Panc1 (cell line): ENCODE measurements around the gene SH3D19.

Experiments used
- CTCF ChIP-seq: fragments of 450-650 bp; IDR thresholded peaks from 2 replicates; pipeline ENCODE4 v1.5.1; 2017; ENCODE audit warnings: mild to moderate bottlenecking
- POLR2AphosphoS5 ChIP-seq: IDR thresholded peaks from 2 replicates; pipeline ENCODE4 v1.6.1; 2012; ENCODE audit warnings: mild to moderate bottlenecking, low read depth, low read length, moderate library complexity
- REST ChIP-seq, 2 experiments: IDR thresholded peaks; 2 replicates each; pipeline ENCODE4 v1.6.1; 2011 to 2012; ENCODE audit warnings: low read depth in 2 of 2, control low read depth in 1 of 2, low read length in 1 of 2, mild to moderate bottlenecking in 1 of 2, moderate library complexity in 1 of 2; ENCODE audit not compliant: insufficient read depth in 1 of 2

GRCh38 chr4:151318307-151319006, 6.9 kb downstream of the SH3D19 start:
- TF ChIP-seq POLR2AphosphoS5 (no peak), CTCF (no peak), REST (IDR thresholded peaks at IDR 0.05; ENCODE audit: insufficient read depth in 1 of 2, low read depth in 2 of 2, low read length in 1 of 2) (no peak)
